GM18867 (cell line): ENCODE results near the gene DCP2.

Experiments used
- ATAC-seq: cut with Tn5 transposase; IDR thresholded peaks from one replicate; pipeline ENCODE4 v1.9.1; 2021; ENCODE audit warnings: mild to moderate bottlenecking, moderate library complexity; ENCODE audit not compliant: unreplicated experiment

Gene DCP2

DNA sequence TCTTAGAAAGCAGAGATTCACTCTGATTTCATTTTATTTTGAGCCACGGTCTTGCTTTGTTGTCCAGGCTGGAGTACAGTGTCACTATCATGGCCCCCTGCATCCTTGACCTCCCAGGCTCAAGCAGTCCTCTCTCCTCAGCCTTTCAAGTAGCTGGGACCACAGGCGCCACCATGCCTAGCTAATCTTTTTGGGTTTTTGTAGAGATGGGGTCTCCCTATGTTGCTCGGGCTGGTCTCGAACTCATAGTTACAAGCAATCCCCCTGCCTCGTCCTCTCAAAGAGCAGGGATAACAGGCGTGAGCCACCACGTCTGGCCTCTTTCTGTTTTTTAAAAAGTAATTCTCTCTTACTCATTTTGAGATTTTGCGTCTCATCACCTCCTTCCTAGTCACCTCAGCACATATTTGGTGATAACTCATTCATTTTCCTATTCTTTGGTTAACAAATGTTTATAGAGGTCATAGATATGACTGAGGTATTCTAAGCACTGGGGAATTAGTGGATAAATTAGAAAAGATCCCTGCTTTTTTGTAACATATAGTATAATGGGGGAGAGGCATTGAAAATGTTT is 10.8 kb upstream of the DCP2 start:
- ATAC-seq, result no peak

DNA sequence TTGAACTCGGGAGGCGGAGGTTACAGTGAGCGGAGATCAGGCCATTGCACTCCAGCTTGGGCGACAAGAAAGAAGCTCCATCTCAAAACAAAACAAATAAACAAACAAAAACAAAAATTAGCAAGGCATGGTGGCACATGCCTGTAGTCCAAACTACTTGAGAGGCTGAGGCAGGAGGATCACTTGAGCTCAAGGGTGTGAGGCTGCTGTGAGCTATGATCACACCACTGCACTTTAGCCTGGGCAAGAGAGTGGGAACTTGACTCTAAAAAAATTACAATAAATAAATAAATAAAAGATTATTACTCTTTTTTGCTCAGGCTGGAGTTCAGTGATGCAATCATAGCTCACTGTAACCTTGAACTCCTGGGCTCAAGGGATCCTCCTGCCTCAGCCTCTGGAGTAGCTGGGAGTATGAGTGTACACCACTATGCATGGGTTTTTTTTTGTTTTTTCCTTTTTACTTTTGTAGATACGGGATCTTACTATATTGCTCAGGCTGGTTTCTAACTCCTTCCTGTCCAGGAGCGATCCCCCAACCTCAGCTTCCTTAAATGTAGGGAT is 9.0 kb upstream of the DCP2 start:
- ATAC-seq, result no peak

DNA sequence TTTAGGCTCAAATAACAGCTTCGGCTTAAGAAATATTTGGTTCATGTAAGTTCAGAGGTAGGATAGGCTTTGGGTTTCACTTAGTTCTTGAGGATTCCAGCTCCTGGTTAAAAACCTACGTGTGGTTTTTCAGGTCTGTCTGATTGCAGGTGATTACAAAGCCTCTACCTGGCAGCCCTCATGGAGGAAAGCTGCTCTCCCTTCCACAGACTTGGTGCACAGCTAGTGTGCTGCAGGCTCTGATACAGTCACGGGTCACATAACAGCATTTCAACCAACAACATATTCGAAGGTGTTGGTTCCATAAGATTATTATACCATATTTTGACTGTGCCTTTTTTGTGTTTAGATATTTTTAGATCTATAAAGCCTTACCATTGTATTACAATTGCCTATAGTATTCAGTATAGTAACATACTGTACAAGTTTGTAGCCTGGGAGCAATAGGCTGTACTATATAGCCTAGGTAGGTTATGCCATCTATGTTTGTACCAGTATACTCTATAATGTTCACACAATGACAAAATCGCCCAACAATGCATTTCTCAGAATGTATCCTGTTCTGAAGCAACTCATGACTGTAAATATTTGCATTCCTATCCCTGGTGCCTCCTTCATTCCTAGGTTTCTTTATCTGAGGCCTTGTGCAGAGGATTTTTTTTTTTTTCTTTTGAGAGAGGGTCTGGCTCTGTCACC is 8.0 kb upstream of the DCP2 start:
- ATAC-seq, result no peak

DNA sequence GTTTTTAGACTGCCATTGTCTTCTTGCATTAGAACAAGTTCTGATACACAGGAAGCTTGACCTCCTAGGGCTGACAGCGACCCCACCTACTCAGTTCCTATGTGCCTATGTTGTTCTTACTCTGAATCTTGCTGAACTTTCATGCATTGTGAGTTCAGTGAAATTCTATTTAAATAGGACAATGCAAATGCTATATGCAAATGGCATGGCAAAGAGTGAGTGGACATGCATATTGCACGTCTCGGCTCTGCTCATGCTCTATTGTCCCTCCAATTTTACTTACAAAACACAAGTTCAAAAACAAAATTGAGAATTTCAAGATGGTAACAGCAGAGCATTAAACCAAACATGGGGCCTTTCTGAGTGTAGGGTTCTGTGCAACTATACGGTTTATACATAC is 5.3 kb upstream of the DCP2 start:
- ATAC-seq, result no peak

DNA sequence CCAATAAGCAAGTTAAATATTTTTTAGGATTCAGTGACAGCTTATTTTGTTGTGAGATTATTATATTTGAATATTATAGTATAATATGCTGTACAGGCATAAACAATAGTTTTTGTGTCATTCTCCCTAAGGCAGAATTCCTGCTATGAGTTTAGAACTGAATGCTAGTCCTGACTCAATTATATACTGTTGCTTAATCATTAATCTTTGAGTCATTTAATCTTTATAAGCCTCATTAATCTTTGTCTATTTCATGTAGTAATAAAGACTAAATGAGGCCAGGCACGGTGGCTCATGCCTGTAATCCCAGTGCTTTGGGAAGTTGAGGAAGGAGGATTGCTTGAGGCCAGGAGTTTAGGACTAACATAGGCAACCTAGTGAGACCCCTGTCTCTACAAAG is 3.6 kb upstream of the DCP2 start:
- no peak for ATAC-seq

DNA sequence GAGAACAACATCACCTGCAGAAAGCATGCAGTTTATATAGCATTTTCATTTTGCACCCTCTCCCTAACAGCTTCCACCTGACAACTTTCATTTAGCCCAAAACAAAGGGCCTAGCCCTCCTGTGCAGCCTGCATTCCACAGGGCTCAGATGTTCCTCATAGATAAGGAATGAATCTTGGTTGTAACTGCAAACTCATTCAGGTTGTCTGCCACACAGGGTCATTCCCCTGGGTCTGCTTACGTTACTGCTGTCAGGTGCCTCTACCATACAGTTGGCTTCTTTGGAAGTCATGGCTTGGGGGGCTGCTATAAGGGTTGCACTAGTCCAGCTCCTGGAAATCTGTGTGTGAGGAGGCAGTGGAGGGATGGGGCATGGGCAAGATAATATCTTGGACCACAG is 2.7 kb upstream of the DCP2 start:
- ATAC-seq, result no peak

DNA sequence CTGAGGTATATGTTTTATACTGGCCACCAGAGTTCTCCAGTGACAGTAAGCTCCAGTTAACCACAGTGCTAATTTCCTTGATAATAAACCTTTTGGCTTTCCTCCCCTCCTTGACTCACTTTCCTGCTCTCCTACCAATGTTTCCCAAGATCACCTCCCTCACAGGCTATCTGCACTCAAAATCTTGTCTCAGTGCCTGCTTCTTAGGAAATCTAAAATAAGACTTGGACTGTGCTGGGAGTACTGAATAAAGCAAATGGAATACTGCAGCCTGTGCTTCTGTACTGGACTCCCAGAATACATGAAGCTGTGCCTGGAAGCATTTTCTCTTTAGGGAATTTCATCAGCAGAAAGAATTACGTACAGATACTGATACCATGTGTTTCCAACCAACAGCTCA is 1.7 kb upstream of the DCP2 start:
- no peak for ATAC-seq

DNA sequence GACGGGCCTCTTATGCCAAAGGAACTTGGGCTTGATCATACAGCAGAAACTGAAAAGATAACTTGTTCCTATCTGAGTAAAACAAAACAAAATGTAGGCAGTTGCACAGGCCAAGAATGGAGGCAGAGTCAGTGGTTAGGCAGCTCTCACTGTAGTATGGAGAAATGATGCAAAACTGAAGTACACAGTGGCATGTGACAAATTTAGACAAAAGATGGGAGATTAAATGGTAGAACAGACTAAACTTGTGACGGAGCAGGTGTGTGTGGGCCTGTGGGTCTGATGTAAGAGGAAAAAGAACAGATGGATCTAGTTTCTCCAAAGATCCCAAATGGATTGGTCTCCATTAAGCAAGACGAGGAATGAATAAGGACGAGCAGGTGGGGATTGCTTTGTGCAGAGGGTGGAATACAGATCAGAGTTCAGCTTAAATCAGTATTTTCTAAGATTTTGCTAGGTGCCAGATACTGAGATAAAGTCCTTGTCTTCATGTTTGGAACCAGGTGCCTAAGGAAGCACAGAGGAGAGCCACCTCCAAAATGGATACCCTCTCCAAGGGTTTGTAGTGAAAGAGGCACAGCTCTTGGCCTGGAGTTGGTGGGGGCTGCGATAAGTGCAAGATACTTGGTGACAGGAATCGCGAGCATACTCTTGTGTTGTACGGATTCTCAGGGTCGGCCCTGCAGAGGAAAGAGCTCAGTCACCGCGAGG is 722 bp upstream of the DCP2 start:
- peak; percentile 18 for ATAC-seq

DNA sequence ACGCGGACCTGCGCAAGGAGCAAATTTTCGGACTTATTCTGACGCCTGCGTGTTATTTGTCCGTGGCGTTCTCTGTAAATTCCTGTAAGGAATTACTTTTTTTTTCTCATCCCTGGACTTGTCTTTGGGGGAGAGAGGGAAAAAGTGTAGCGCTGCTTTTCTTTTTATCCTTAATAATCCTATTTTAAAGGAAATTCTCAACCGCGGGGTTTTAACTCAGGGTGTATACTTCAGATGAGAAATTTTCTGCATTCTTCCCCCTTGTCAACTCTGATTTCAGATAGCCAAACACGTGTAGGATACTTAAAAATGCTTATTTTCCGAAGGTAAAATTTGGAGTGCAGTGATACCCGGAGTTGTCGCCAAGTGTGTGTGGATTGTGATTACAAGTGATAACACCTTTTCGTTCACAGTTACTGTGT is 853 bp downstream of the DCP2 start:
- no peak for ATAC-seq

DNA sequence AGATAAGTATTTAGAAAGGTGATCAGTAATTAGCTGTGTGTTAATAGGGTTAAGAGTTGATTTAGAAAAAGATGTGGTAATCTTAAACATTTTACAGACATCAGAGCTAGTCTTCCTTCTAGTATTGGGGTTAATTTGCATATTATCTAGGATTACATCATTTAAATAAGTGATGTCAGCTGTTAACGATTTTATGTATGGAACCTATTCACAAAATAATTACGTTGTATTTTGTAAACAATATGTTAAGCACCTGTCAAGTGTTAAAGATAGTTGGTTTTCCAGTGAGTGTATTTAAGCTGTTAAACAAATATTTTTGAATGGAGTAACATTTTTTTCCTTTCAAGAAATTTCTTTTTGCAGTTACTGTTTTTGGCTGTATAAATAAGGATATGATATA is 2.2 kb downstream of the DCP2 start:
- no peak for ATAC-seq

DNA sequence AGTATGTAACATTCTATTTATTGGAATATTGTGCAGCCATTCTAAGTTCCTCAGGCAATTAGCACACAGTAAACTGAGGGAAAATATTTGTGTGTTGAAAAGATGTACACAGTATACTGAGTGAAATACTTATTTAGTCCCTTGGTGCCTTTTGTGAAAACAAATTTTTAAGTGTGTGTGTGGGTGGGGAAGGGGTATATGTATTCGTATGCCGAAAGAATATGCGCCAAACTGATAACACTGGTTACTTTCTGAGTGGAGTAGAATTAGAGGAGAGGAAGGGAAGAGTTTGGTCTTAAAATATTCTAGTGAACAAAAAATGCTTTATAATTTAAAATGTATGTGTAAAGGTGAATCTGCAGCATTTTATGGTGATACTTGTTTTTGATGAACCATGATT is 3.1 kb downstream of the DCP2 start:
- ATAC-seq, result no peak

DNA sequence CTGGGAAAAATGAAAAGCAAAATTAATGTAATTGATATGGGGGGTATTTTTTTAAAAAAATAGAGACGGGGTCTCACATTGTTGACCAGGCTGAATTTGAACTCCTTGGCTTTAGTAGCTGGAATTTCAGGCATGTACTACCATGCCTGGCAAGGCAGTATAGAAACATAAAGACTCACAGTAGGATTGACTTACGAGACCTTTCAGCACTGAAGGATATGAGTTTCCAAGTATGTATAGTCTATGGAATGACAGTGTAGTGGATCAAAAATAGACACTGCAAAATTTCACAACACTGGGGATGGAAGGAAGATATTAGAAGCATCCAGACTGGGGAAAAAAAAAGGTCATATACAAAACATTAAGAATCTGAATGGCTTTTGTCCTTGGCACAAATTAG is 6.8 kb downstream of the DCP2 start:
- no peak for ATAC-seq

DNA sequence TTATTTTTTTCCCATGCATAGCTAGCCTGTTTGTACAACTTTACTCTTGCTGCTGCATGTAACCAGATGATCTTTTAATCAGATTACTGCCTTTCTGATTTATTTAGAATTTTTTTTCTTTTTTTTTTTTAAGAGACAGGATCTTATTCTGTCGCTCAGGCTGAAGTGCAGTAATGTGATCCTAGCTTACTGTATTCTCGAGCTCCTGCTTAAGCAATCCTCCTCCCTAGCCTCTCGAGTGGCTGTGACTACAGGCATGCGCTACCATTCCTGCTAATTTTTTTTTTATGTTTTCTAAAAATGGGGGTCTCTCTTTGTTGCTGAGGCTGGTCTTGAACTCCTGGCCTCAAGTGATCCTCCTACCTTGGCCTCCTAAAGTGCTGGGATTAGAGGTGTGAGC is 9.6 kb downstream of the DCP2 start:
- no peak for ATAC-seq

DNA sequence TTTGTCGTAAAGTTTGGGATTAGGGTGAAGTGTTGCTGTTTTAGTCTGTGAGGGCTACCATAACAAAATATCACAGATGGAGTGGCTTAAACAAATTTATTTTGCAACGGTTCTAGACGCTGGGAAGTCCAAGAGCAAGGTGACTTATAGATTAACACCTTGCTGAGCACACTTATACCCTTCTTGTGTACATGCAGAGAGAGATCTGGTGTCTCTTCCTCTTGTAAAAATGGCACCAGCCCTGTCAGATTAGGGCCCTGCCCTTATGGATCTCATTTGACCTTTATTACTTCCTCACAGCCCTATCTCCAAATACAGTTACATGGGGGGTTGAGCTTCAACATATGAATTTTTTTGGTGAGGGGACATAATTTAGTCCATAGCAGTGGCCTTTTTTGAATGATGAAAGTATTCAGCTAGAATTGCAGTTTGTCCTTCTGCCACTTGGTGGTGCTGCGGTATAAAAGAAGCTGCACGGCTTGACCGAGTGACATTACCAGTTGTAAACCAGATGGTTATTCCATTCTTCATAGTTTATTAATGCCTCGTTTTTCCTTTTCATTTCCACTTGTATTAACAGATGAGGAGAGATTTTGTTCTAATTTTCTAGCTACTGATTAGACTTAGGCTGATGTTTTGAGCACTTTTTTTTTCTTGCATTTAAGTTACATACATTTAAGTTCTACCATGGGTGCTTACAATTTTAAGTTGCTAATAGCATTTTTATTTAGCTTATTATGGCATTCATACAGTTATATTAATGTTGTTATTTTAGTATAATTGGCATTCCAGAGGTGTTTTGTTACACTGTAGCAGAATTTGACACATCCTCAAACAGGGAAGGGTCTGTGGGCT is 19.4 kb downstream of the DCP2 start:
- peak; percentile 86 for ATAC-seq

DNA sequence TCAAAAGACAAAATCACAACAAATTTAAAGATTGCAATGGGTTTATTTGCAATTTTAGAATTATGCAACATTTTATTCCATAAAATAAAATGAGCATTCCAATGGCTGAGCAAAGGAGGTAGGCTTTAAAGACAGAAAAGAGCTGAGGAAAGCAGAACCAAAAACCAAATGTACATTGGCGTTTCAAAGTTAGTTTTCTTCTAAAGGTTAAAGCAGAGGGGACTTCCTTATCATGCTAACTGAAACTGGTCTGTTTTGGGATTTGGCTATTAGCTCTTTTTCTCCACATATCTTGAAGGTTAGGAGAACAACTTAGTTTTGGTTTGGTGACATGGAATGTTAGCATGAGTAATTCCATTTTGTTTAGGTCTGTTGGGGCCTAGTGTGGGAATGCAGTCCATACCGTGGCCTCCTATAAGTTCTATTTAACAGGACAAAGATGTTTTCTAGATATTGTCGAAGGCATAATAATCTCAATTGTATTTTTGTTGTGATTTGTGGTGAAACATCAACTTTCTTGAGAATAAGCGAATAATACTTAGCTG is 20.3 kb downstream of the DCP2 start:
- ATAC-seq, result no peak

DNA sequence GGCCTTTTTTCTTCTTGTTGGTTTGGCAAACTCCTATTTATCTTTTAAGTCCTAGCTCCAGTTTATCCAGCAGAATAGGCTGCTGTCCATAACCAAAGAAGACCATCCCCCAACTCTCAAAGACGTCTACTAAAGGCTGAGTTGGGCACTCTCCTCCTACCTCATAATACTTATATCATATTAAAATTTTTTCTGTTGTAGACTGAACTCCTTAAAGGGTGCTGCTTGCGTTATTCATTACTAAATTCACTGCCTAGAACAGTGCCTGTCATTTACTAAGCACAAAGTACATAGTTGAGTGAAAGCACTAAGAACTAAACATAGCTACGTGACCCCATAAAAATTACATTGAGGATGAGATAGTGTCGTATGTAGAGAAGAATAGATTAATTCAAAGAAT is 21.7 kb downstream of the DCP2 start:
- no peak for ATAC-seq

DNA sequence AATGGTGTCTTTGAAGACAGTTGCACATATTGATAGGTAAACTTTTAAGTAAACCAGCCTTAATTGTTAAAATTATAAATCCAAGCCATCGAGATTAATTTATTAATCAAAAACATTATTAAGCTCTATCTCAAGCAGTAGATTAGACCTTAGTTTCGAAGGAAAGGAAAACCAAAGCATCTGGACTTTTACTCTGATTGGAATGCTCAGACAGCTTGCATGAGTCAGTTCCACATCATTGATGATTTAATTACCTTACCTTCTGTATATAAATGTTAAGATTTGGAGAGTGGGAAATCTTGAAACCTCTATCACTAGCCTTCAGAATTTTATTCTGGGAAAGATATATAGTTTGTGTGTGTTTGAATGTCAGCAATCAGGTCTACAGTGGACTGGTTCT is 23.9 kb downstream of the DCP2 start:
- ATAC-seq, result no peak

DNA sequence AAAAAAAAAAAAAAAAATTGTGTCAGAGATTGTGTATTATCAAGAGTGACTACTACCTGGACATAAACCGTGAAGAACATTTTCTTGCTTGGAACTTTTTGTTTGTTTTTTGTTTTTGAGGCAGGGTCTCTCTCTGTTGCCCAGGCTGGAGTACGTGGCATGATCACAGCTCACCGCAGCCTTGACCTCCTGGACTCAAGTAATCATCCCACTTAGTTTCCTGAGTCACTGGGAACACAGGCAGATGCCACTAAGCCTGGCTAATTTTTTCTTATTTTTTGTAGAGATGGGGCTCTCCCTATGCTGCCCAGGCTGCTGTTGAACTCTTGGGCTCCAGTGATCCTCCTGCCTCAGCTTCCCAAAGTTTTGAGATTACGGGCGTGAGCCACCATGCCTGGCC is 25.8 kb downstream of the DCP2 start:
- no peak for ATAC-seq

DNA sequence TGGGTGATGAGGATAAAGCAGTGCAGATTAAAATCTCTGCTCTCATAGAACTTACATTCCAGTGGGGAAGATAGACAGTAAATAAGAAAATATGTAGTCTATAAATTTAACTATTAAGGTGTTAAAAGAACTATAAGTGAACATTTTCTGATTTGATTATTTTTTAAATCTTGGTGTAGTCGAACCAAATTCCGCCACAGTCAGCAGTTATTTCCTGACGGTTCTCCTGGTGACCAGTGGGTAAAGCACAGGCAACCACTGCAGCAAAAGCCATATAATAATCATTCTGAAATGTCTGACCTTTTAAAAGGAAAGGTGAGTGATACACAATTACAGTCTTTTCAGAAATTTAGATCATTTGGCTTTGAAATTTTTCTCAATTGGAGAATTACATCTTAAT is 27.2 kb downstream of the DCP2 start:
- no peak for ATAC-seq

DNA sequence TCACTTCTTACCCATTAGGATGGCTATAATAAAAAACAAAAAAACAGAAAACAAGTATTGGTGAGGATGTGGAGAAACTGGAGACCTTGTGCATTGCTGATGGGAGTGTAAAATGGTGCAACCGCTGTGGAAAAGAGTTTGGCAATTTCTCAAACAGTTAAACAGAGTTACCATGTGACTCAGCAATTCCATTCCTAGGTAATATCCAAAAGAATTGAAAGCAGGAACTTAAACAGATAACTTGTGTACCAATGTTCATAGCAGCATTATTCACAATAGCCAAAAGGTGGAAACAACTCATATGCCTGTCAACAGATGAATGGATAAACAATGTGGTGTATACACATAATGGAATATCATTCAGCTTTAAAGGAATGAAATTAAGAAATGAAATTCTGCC is 28.9 kb downstream of the DCP2 start:
- no peak for ATAC-seq
